ENCODE measurements around the gene TBC1D32.
"Not testable (repeated sequence)": the region's sequence is repeated elsewhere in the genome, so short reads cannot be mapped to it uniquely, and the experiment has no call there.

The TBC1D32 gene

GRCh38 chr6:121183742-121184141 lies 150.5 kb downstream of the TBC1D32 start:
- ATAC-seq: no peak
- TF ChIP-seq PATZ1 (CRISPR knock-in tag; IDR thresholded peaks at IDR 0.05; ENCODE audit: borderline replicate concordance) (no peak), SNAI2 (CRISPR knock-in tag; IDR thresholded peaks at IDR 0.05) (no peak), ARNTL (CRISPR knock-in tag; IDR thresholded peaks at IDR 0.05; ENCODE audit: borderline replicate concordance, low read depth) (no peak), ZNF565 (CRISPR knock-in tag; conservative IDR thresholded peaks at IDR 0.05; ENCODE audit: low read depth) (no peak), OSR1 (CRISPR knock-in tag; IDR thresholded peaks at IDR 0.05) (no peak), CSDC2 (CRISPR knock-in tag; IDR thresholded peaks at IDR 0.05) (no peak), TOX (CRISPR knock-in tag; IDR thresholded peaks at IDR 0.05; ENCODE audit: borderline replicate concordance) (no peak), BACH2 (CRISPR knock-in tag; IDR thresholded peaks at IDR 0.05; ENCODE audit: borderline replicate concordance) (no peak), ZNF70 (CRISPR knock-in tag; IDR thresholded peaks at IDR 0.05) (no peak), PPARA (CRISPR knock-in tag; IDR thresholded peaks at IDR 0.05; ENCODE audit: borderline replicate concordance) (no peak), POU6F1 (CRISPR knock-in tag; IDR thresholded peaks at IDR 0.05; ENCODE audit: borderline replicate concordance, low read depth) (no peak), TCF4 (CRISPR knock-in tag; IDR thresholded peaks at IDR 0.05; ENCODE audit: borderline replicate concordance) (no peak), ZFP3 (CRISPR knock-in tag; IDR thresholded peaks at IDR 0.05) (no peak), ISL1 (CRISPR knock-in tag; IDR thresholded peaks at IDR 0.05) (no peak), ZNF8 (CRISPR knock-in tag; IDR thresholded peaks at IDR 0.05) (no peak), ZC3H10 (CRISPR knock-in tag; IDR thresholded peaks at IDR 0.05) (no peak)

GRCh38 chr6:121175827-121176226 lies 158.5 kb downstream of the TBC1D32 start:
- no peak for ATAC-seq
- TF ChIP-seq TSHZ2 (CRISPR knock-in tag; IDR thresholded peaks at IDR 0.05) (no peak), OSR1 (CRISPR knock-in tag; IDR thresholded peaks at IDR 0.05) (no peak), POU6F1 (CRISPR knock-in tag; IDR thresholded peaks at IDR 0.05; ENCODE audit: borderline replicate concordance, low read depth) (no peak), ISL1 (CRISPR knock-in tag; IDR thresholded peaks at IDR 0.05) (no peak), PATZ1 (CRISPR knock-in tag; IDR thresholded peaks at IDR 0.05; ENCODE audit: borderline replicate concordance) (no peak), GLIS3 (CRISPR knock-in tag; IDR thresholded peaks at IDR 0.05) (no peak), ZNF565 (CRISPR knock-in tag; conservative IDR thresholded peaks at IDR 0.05; ENCODE audit: low read depth) (no peak), PPARA (CRISPR knock-in tag; IDR thresholded peaks at IDR 0.05; ENCODE audit: borderline replicate concordance) (no peak), ESRRG (CRISPR knock-in tag; IDR thresholded peaks at IDR 0.05) (no peak), CREB5 (CRISPR knock-in tag; IDR thresholded peaks at IDR 0.05; ENCODE audit: low read depth) (no peak), TOX (CRISPR knock-in tag; IDR thresholded peaks at IDR 0.05; ENCODE audit: borderline replicate concordance) (no peak), ZNF70 (CRISPR knock-in tag; IDR thresholded peaks at IDR 0.05) (no peak), ARNTL (CRISPR knock-in tag; IDR thresholded peaks at IDR 0.05; ENCODE audit: borderline replicate concordance, low read depth) (no peak), BACH2 (CRISPR knock-in tag; IDR thresholded peaks at IDR 0.05; ENCODE audit: borderline replicate concordance) (no peak), ZFP3 (CRISPR knock-in tag; IDR thresholded peaks at IDR 0.05) (no peak), CSDC2 (CRISPR knock-in tag; IDR thresholded peaks at IDR 0.05) (no peak), ZNF8 (CRISPR knock-in tag; IDR thresholded peaks at IDR 0.05) (no peak), ZC3H10 (CRISPR knock-in tag; IDR thresholded peaks at IDR 0.05) (no peak)

- ATAC-seq: not testable (repeated sequence)
Measured at GRCh38 chr6:121172451-121172850, 161.8 kb downstream of the TBC1D32 start.
